ENCODE data around the gene HNMT. TPM values are rescaled to one million over a fixed set of nuclear protein-coding genes. Genes with fewer than 3 reads are reported as not detected.
A peak's percentile ranks its signal among the peaks of the same experiment; 100 is the strongest.

The HNMT gene
- total and polyA plus RNA-seq, 2 experiments from 2014 or later = 4.7 to 5.6 TPM

- no peaks in the 10 kb centered on the region for H3K4me1 ChIP-seq (ENCODE audit: low read depth)
- H3K36me3 ChIP-seq = no peaks in the 10 kb centered on the region
- no peak for DNase-seq (ENCODE audit: low read depth in 1 of 2, low spot score in 1 of 2)
- TF ChIP-seq CTCF (IDR thresholded peaks at IDR 0.05; ENCODE audit: low read depth, low read length) = no peak
- H3K9me3 ChIP-seq (ENCODE audit: low read depth) = no peaks in the 10 kb centered on the region
- no peaks in the 10 kb centered on the region for H3K27me3 ChIP-seq
- H3K27ac ChIP-seq = no peak overlapping the region
- H3K4me3 ChIP-seq = no peak overlapping the region
These were observed 51.2 kb downstream of the HNMT start for GRCh38 chr2:138015494-138015893.

DNA sequence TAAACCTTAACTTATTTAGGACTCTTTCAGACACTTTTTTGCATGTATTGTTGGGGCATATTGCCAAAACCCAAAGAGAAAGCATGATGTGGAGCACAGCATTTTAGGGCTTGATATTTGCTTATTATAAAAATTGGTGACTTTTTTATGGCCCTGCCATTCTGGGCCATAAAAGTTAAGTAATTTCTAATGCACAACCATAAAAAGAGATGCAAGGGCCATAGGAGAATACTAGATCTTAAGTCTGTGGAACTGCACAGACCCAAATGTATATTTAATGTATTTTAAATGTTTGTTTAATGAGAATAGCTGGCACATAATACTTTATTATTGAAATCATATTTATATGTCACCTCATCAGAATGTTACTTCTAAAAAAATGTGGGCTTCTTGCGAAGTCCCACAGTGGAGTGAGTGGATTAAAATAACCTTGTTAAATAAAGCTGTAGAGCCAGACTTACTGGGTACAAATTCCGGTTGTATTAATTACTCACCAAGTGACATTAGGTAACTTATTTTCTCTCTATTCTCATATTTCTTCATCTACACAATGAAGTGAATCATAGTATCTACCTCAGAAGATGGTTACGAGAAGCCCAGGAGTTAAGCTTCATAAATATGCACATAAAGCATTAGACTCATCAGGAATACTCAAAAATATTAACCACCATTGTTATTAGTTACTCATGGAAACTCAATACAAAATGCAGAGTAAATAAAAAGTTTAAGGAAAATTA, 52.2 kb downstream of the HNMT start:
- no peak overlapping the region for H3K4me3 ChIP-seq
- TF ChIP-seq CTCF (IDR thresholded peaks at IDR 0.05; ENCODE audit: low read depth, low read length) = no peak
- H3K4me1 ChIP-seq (ENCODE audit: low read depth) = no peaks in the 10 kb centered on the region
- H3K36me3 ChIP-seq = no peaks in the 10 kb centered on the region
- no peak for DNase-seq (ENCODE audit: low read depth in 1 of 2, low spot score in 1 of 2)
- no peak overlapping the region for H3K27ac ChIP-seq
- H3K9me3 ChIP-seq (ENCODE audit: low read depth) = no peaks in the 10 kb centered on the region
- H3K27me3 ChIP-seq = no peaks in the 10 kb centered on the region

- Histone ChIP-seq H3K4me1 (ENCODE audit: low read depth) (no peaks in the 10 kb centered on the region), H3K27ac (no peak overlapping the region), H3K4me3 (no peak overlapping the region), H3K36me3 (no peaks in the 10 kb centered on the region), H3K27me3 (no peaks in the 10 kb centered on the region), H3K9me3 (ENCODE audit: low read depth) (no peaks in the 10 kb centered on the region)
- no peak for DNase-seq (ENCODE audit: low read depth in 1 of 2, low spot score in 1 of 2)
- no peak for TF ChIP-seq CTCF (IDR thresholded peaks at IDR 0.05; ENCODE audit: low read depth, low read length)
These were observed 53.6 kb downstream of the HNMT start for GRCh38 chr2:138017824-138018223.

- Histone ChIP-seq H3K4me3 (no peak overlapping the region), H3K4me1 (ENCODE audit: low read depth) (no peaks in the 10 kb centered on the region)
- TF ChIP-seq CTCF (IDR thresholded peaks at IDR 0.05; ENCODE audit: low read depth, low read length) = no peak
These were observed 54.8 kb downstream of the HNMT start for GRCh38 chr2:138018866-138019688.

GRCh38 chr2:138020432-138020831, 56.2 kb downstream of the HNMT start:
- TF ChIP-seq CTCF (IDR thresholded peaks at IDR 0.05; ENCODE audit: low read depth, low read length) = no peak
- no peak for DNase-seq (ENCODE audit: low read depth in 1 of 2, low spot score in 1 of 2)
- Histone ChIP-seq H3K4me3 (no peak overlapping the region), H3K27ac (no peak overlapping the region), H3K4me1 (ENCODE audit: low read depth) (no peaks in the 10 kb centered on the region), H3K9me3 (ENCODE audit: low read depth) (no peaks in the 10 kb centered on the region), H3K27me3 (no peaks in the 10 kb centered on the region), H3K36me3 (no peaks in the 10 kb centered on the region)

More at GRCh38 chr2:138018866-138019688, 54.8 kb downstream of the HNMT start:
- peak in 1 of 2 donors; percentile 16 for DNase-seq (ENCODE audit: low read depth in 1 of 2, low spot score in 1 of 2)
- Histone ChIP-seq H3K9me3 (ENCODE audit: low read depth) (no peaks in the 10 kb centered on the region), H3K36me3 (no peaks in the 10 kb centered on the region), H3K27ac (no peak overlapping the region), H3K27me3 (no peaks in the 10 kb centered on the region)

All from cardiac muscle cell (in vitro differentiated cells and primary cell).